Kidney epithelial cell (primary cell): Measurements from ENCODE around the gene SMARCA4. TPM values are rescaled to one million over a fixed set of nuclear protein-coding genes. Genes with fewer than 3 reads are reported as not detected.

ENCODE experiments used
- DNase-seq: peaks from one replicate; pipeline ENCODE4 v3.0.0-alpha.2; 2010; ENCODE audit warnings: low read depth
- H3K27me3 ChIP-seq: 2 replicates; pipeline ENCODE4 v1.6.0; 2011; ENCODE audit warnings: low read length; ENCODE audit not compliant: control insufficient read depth, insufficient read depth
- H3K36me3 ChIP-seq: 2 replicates; pipeline ENCODE4 v1.5.1; 2011; ENCODE audit warnings: low read length; ENCODE audit not compliant: control insufficient read depth, insufficient read depth
- H3K4me3 ChIP-seq: 2 replicates; pipeline ENCODE4 v1.5.1; 2011; ENCODE audit warnings: low read depth, mild to moderate bottlenecking, control low read depth, low read length
- CTCF ChIP-seq: IDR thresholded peaks from 2 replicates; pipeline ENCODE4 v1.5.1; 2011; ENCODE audit warnings: mild to moderate bottlenecking, moderate library complexity, low read length, control low read depth, inconsistent platforms; ENCODE audit not compliant: insufficient read depth, poor library complexity, severe bottlenecking
- total RNA-seq: library from RNA; depleted of rRNA; stranded (reverse); fragments of >200 nt; gene quantifications from 2 replicates; pipeline ENCODE4 v1.2.3, GENCODE V29; 2015

SMARCA4 gene
- total RNA-seq, 1 donor from 2014 or later: 124 TPM

- no peak for DNase-seq
- TF ChIP-seq CTCF: no peak
- peaks cover 3% of the 10 kb centered on the region for H3K36me3 ChIP-seq
- no peak overlapping the region for H3K4me3 ChIP-seq
- H3K27me3 ChIP-seq: no peaks in the 10 kb centered on the region
Observed at GRCh38 chr19:11054200-11054599, 93.4 kb downstream of the SMARCA4 start.

GRCh38 chr19:11054628-11055027 lies 93.8 kb downstream of the SMARCA4 start:
- no peak for TF ChIP-seq CTCF
- peaks cover 3% of the 10 kb centered on the region for H3K36me3 ChIP-seq

GRCh38 chr19:11058246-11059030 lies 97.6 kb downstream of the SMARCA4 start:
- DNase-seq: no peak
- Histone ChIP-seq H3K27me3 (no peaks in the 10 kb centered on the region), H3K4me3 (no peak overlapping the region), H3K36me3 (peaks cover 3% of the 10 kb centered on the region)
- TF ChIP-seq CTCF: no peak

More at GRCh38 chr19:11054628-11055027, 93.8 kb downstream of the SMARCA4 start:
- H3K4me3 ChIP-seq: no peak overlapping the region
- no peak for DNase-seq
- H3K27me3 ChIP-seq: no peaks in the 10 kb centered on the region

GRCh38 chr19:11059511-11060358 lies 98.9 kb downstream of the SMARCA4 start:
- H3K36me3 ChIP-seq: peaks cover 3% of the 10 kb centered on the region
- no peak for TF ChIP-seq CTCF
- no peak for DNase-seq
- H3K27me3 ChIP-seq: no peaks in the 10 kb centered on the region
- H3K4me3 ChIP-seq: no peak overlapping the region

GRCh38 chr19:11061952-11062351 lies 101.1 kb downstream of the SMARCA4 start:
- TF ChIP-seq CTCF: no peak
- Histone ChIP-seq H3K36me3 (no peaks in the 10 kb centered on the region), H3K27me3 (no peaks in the 10 kb centered on the region), H3K4me3 (no peak overlapping the region)
- no peak for DNase-seq
